Measurements from ENCODE around the gene TMEM178B. TPM values are rescaled to one million over a fixed set of nuclear protein-coding genes. Genes with fewer than 3 reads are reported as not detected.

The TMEM178B gene
- total RNA-seq, 3 donors from 2014 or later (not counting 1 experiment from before 2014, with no cell fraction given), result not detected

DNA sequence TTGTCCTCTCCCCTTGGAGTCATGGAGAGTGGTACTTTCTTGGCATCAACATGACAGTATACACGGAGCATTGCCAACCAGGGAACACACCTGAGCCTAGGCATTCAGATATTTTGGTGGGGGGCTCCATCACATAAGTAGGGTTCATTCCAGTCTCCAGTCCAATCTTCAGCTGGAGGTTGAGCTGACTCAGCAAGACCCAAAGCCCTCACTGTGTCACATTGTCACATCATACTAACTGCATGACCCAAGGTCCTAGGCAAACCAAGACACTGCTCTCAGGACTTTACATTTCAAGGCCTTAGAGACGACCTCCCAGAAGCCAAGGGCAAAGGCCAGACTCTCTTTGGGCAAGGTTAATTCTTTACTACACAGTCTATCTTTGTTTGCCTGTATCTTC, 190.1 kb downstream of the TMEM178B start:
- no peaks in the 10 kb centered on the region for H3K36me3 ChIP-seq (ENCODE audit: control insufficient read depth, insufficient read depth, low read length)
- ATAC-seq (no peak), DNase-seq (no peak)
- Mint-ChIP-seq H3K27me3 (ENCODE audit: low read depth in 2 of 2) (peaks cover 19 to 25% of the 10 kb centered on the region in 2 donors), H3K9me3 (peaks cover 2 to 4% of the 10 kb centered on the region in 2 donors), H3K27ac (no peak overlapping the region), H3K4me3 (no peak overlapping the region), H3K36me3 (peaks cover 12% of the 10 kb centered on the region), H3K4me1 (no peaks in the 10 kb centered on the region)
- H3K4me3 ChIP-seq (ENCODE audit: low read length), result no peak overlapping the region
- H3K4me1 ChIP-seq (ENCODE audit: control insufficient read depth, insufficient read depth, low read length), result no peaks in the 10 kb centered on the region
- no peak overlapping the region for H3K27ac ChIP-seq (ENCODE audit: low read length)
- H3K27me3 ChIP-seq (ENCODE audit: control insufficient read depth, insufficient read depth, low read length), result no peaks in the 10 kb centered on the region
- intact Hi-C loops (cut with micrococcal nuclease), result no loop called here
- TF ChIP-seq, protein P1, sequence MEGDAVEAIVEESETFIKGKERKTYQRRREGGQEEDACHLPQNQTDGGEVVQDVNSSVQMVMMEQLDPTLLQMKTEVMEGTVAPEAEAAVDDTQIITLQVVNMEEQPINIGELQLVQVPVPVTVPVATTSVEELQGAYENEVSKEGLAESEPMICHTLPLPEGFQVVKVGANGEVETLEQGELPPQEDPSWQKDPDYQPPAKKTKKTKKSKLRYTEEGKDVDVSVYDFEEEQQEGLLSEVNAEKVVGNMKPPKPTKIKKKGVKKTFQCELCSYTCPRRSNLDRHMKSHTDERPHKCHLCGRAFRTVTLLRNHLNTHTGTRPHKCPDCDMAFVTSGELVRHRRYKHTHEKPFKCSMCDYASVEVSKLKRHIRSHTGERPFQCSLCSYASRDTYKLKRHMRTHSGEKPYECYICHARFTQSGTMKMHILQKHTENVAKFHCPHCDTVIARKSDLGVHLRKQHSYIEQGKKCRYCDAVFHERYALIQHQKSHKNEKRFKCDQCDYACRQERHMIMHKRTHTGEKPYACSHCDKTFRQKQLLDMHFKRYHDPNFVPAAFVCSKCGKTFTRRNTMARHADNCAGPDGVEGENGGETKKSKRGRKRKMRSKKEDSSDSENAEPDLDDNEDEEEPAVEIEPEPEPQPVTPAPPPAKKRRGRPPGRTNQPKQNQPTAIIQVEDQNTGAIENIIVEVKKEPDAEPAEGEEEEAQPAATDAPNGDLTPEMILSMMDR (IDR thresholded peaks at IDR 0.05), result no peak
- 74% methylated on average over 2 of the region's 2 CpGs for WGBS (ENCODE audit: insufficient coverage)
- no peaks in the 10 kb centered on the region for H3K9me3 ChIP-seq (ENCODE audit: control insufficient read depth, insufficient read depth, low read length)

DNA sequence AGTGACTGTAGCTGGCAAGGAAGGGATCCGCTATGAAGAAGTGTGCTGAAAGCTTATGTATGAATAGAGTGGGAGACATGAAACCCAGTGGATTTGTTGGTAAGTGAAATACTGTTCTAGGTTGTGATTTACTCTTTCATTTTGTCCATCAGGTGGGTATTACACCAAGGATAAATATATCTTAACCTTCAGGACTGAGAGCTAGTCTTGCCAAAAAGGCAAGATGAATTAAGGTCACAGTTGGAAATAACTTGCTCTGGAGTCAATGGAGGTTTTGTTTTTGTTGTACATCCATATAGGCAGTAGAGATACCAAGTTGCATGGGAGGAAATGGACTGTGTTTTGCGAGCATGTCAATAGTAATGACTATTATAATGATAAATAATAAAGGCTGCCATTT, 190.6 kb downstream of the TMEM178B start:
- 80% methylated on average over 1 of the region's 2 CpGs for WGBS (ENCODE audit: insufficient coverage)
- H3K36me3 ChIP-seq (ENCODE audit: control insufficient read depth, insufficient read depth, low read length), result no peaks in the 10 kb centered on the region
- H3K27me3 Mint-ChIP-seq (ENCODE audit: low read depth in 2 of 2), result peaks cover 18 to 25% of the 10 kb centered on the region in 2 donors
- H3K4me1 Mint-ChIP-seq, result no peaks in the 10 kb centered on the region
- no peak for ATAC-seq
- TF ChIP-seq, protein P1 (IDR thresholded peaks at IDR 0.05), result no peak
- H3K4me3 Mint-ChIP-seq, result no peak overlapping the region
- H3K4me1 ChIP-seq (ENCODE audit: control insufficient read depth, insufficient read depth, low read length), result no peaks in the 10 kb centered on the region
- no peak overlapping the region for H3K4me3 ChIP-seq (ENCODE audit: low read length)
- H3K27ac Mint-ChIP-seq, result no peak overlapping the region
- no peak overlapping the region for H3K27ac ChIP-seq (ENCODE audit: low read length)
- intact Hi-C loops (cut with micrococcal nuclease), result no loop called here
- no peaks in the 10 kb centered on the region for H3K9me3 ChIP-seq (ENCODE audit: control insufficient read depth, insufficient read depth, low read length)
- peaks cover 0 to 3% of the 10 kb centered on the region in 2 donors for H3K9me3 Mint-ChIP-seq
- H3K27me3 ChIP-seq (ENCODE audit: control insufficient read depth, insufficient read depth, low read length), result no peaks in the 10 kb centered on the region
- DNase-seq, result no peak
- H3K36me3 Mint-ChIP-seq, result peaks cover 9% of the 10 kb centered on the region

DNA sequence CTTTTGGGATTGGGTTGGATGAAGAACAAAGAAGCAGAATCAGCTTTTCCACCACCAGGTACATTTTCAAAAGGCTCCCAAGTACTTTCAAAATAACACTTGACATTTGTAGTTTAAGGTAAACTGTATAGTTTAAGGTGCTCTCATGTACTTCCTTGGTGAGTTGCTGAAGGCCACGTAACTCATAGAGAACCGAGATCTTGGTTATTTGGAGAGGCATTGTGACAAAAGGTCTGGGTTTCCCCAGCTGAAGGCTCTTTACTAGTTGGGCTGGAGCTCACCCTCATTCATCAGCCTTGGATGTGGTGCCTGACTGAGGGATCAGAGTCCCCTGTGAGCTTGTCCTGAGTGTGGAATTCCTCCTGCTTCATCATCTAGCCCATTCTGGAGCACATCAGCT, 191.8 kb downstream of the TMEM178B start:
- H3K4me3 Mint-ChIP-seq, result no peak overlapping the region
- TF ChIP-seq, protein P1 (IDR thresholded peaks at IDR 0.05), result no peak
- intact Hi-C loops (cut with micrococcal nuclease), result no loop called here

DNA sequence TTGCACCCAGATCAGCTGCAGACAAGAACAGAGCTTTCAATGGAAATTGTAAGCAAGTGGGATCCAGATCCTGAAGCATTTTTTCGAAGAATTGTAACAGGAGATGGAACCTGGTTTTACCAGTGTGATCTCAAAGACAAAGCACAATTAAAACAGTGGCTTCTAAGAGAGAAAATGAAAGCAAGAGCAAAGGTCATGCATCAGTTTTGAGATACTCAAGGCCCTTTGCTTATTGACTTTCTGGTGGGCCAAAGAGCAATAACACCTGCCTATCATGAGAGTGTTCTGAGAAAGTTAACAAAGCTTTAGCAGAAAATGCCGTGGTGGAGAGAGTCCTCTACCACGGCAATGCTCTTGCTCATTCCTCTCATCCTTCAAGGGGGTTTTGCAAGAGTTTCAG, 194.8 kb downstream of the TMEM178B start:
- Mint-ChIP-seq H3K27ac (no peak overlapping the region), H3K4me3 (no peak overlapping the region), H3K4me1 (no peaks in the 10 kb centered on the region), H3K36me3 (no peaks in the 10 kb centered on the region), H3K9me3 (no peaks in the 10 kb centered on the region), H3K27me3 (ENCODE audit: low read depth in 2 of 2) (peaks cover 1 to 3% of the 10 kb centered on the region in 2 donors)
- H3K27me3 ChIP-seq (ENCODE audit: control insufficient read depth, insufficient read depth, low read length), result no peaks in the 10 kb centered on the region
- TF ChIP-seq, protein P1 (IDR thresholded peaks at IDR 0.05), result no peak
- WGBS (ENCODE audit: insufficient coverage), result 83% methylated on average over 3 of the region's 3 CpGs
- no peak overlapping the region for H3K27ac ChIP-seq (ENCODE audit: low read length)
- no peaks in the 10 kb centered on the region for H3K9me3 ChIP-seq (ENCODE audit: control insufficient read depth, insufficient read depth, low read length)
- DNase-seq (no peak), ATAC-seq (no peak)
- no peaks in the 10 kb centered on the region for H3K4me1 ChIP-seq (ENCODE audit: control insufficient read depth, insufficient read depth, low read length)
- no peaks in the 10 kb centered on the region for H3K36me3 ChIP-seq (ENCODE audit: control insufficient read depth, insufficient read depth, low read length)
- intact Hi-C loops (cut with micrococcal nuclease), result no loop called here
- no peak overlapping the region for H3K4me3 ChIP-seq (ENCODE audit: low read length)

More for the DNA sequence above, 191.8 kb downstream of the TMEM178B start:
- H3K9me3 Mint-ChIP-seq, result no peaks in the 10 kb centered on the region
- no peaks in the 10 kb centered on the region for H3K36me3 Mint-ChIP-seq
- no peak overlapping the region for H3K4me3 ChIP-seq (ENCODE audit: low read length)
- no peak overlapping the region for H3K27ac ChIP-seq (ENCODE audit: low read length)
- WGBS (ENCODE audit: insufficient coverage), result 68% methylated on average over 2 of the region's 2 CpGs
- DNase-seq (no peak), ATAC-seq (no peak)
- H3K27me3 Mint-ChIP-seq (ENCODE audit: low read depth in 2 of 2), result peaks cover 13 to 17% of the 10 kb centered on the region in 2 donors
- no peaks in the 10 kb centered on the region for H3K4me1 ChIP-seq (ENCODE audit: control insufficient read depth, insufficient read depth, low read length)
- no peaks in the 10 kb centered on the region for H3K9me3 ChIP-seq (ENCODE audit: control insufficient read depth, insufficient read depth, low read length)
- H3K4me1 Mint-ChIP-seq, result no peaks in the 10 kb centered on the region
- H3K27ac Mint-ChIP-seq, result no peak overlapping the region
- no peaks in the 10 kb centered on the region for H3K27me3 ChIP-seq (ENCODE audit: control insufficient read depth, insufficient read depth, low read length)
- no peaks in the 10 kb centered on the region for H3K36me3 ChIP-seq (ENCODE audit: control insufficient read depth, insufficient read depth, low read length)

Measured in natural killer cell (primary cell).